GM08714 (cell line): ENCODE data around the gene CACNA1I.

Experiments used
- H3K4me3 ChIP-seq: fragments of 200-500 bp; sonication (Bioruptor generic); 2 replicates; pipeline ENCODE4 v1.5.1; 2014; ENCODE audit warnings: mild to moderate bottlenecking, low read length, inconsistent platforms
- ZNF274 ChIP-seq: IDR thresholded peaks from 2 replicates; pipeline ENCODE4 v1.6.1; 2012; ENCODE audit warnings: mild to moderate bottlenecking, low read depth, low read length

CACNA1I gene

GRCh38 chr22:39664485-39665200 is 94.1 kb downstream of the CACNA1I start:
- no peak for TF ChIP-seq ZNF274
- no peak overlapping the region for H3K4me3 ChIP-seq

- no peak overlapping the region for H3K4me3 ChIP-seq
- no peak for TF ChIP-seq ZNF274
These were observed 94.7 kb downstream of the CACNA1I start for GRCh38 chr22:39665229-39665628.

GRCh38 chr22:39665661-39666431 is 95.3 kb downstream of the CACNA1I start:
- no peak for TF ChIP-seq ZNF274
- H3K4me3 ChIP-seq: no peak overlapping the region

- no peak overlapping the region for H3K4me3 ChIP-seq
- no peak for TF ChIP-seq ZNF274
These were observed 95.9 kb downstream of the CACNA1I start for GRCh38 chr22:39666495-39666894.

GRCh38 chr22:39666926-39667325 is 96.4 kb downstream of the CACNA1I start:
- no peak overlapping the region for H3K4me3 ChIP-seq
- TF ChIP-seq ZNF274: no peak

GRCh38 chr22:39669432-39669831 is 98.9 kb downstream of the CACNA1I start:
- no peak for TF ChIP-seq ZNF274
- no peak overlapping the region for H3K4me3 ChIP-seq

GRCh38 chr22:39671936-39672335 is 101.4 kb downstream of the CACNA1I start:
- no peak overlapping the region for H3K4me3 ChIP-seq
- TF ChIP-seq ZNF274: no peak

- no peak for TF ChIP-seq ZNF274
These were observed 104.0 kb downstream of the CACNA1I start for GRCh38 chr22:39674536-39674935.

GRCh38 chr22:39675947-39676346 is 105.4 kb downstream of the CACNA1I start:
- no peak overlapping the region for H3K4me3 ChIP-seq
- TF ChIP-seq ZNF274: no peak

More at GRCh38 chr22:39674536-39674935, 104.0 kb downstream of the CACNA1I start:
- H3K4me3 ChIP-seq: no peak overlapping the region

- TF ChIP-seq ZNF274: no peak
- no peak overlapping the region for H3K4me3 ChIP-seq
These were observed 107.4 kb downstream of the CACNA1I start for GRCh38 chr22:39677967-39678366.

GRCh38 chr22:39678862-39679490 is 108.4 kb downstream of the CACNA1I start:
- H3K4me3 ChIP-seq: no peak overlapping the region
- no peak for TF ChIP-seq ZNF274

- no peak for TF ChIP-seq ZNF274
- H3K4me3 ChIP-seq: no peak overlapping the region
These were observed 109.1 kb downstream of the CACNA1I start for GRCh38 chr22:39679652-39680051.

GRCh38 chr22:39680486-39680885 is 109.9 kb downstream of the CACNA1I start:
- no peak overlapping the region for H3K4me3 ChIP-seq
- no peak for TF ChIP-seq ZNF274

- no peak for TF ChIP-seq ZNF274
- no peak overlapping the region for H3K4me3 ChIP-seq
These were observed 110.7 kb downstream of the CACNA1I start for GRCh38 chr22:39681038-39681861.
